CD14-positive monocyte (primary cell): ENCODE results near the gene FBXL17. TPM values are rescaled to one million over a fixed set of nuclear protein-coding genes. Genes with fewer than 3 reads are reported as not detected.

Source experiments
- DNase-seq, 3 donors: peaks; one replicate each; pipeline ENCODE4 v3.0.0-alpha.2; 2011 to 2022
- H2AFZ ChIP-seq: 2 replicates; pipeline ENCODE4 v1.6.0; 2012; ENCODE audit warnings: mild to moderate bottlenecking, low read depth, low read length, inconsistent platforms; ENCODE audit not compliant: insufficient read depth, poor library complexity, severe bottlenecking
- H3K27ac ChIP-seq, 2 donors: 1 replicate in 1 of 2; 2 replicates in 1 of 2; pipeline ENCODE4 v1.5.1; 2012 to 2013; ENCODE audit warnings: low read length in 2 of 2, control low read depth in 1 of 2, inconsistent platforms in 1 of 2, low read depth in 1 of 2, mild to moderate bottlenecking in 1 of 2
- H3K27me3 ChIP-seq, 2 donors: one replicate each; pipeline versions ENCODE4 v1.6.0 to v1.6.1; 2011 to 2013; ENCODE audit warnings: low read length in 2 of 2; ENCODE audit not compliant: control insufficient read depth in 2 of 2, insufficient read depth in 2 of 2
- H3K36me3 ChIP-seq, 2 donors: replicated peaks in 1 of 2; 1 replicate in 1 of 2; 2 replicates in 1 of 2; pipeline versions ENCODE4 v1.5.1 to v1.6.1; 2012 to 2013; ENCODE audit warnings: low read length in 2 of 2, control low read depth in 1 of 2, inconsistent platforms in 1 of 2, mild to moderate bottlenecking in 1 of 2; ENCODE audit not compliant: insufficient read depth in 2 of 2, control insufficient read depth in 1 of 2
- H3K4me1 ChIP-seq, 2 donors: 1 replicate in 1 of 2; 2 replicates in 1 of 2; pipeline versions ENCODE4 v1.5.1 to v1.6.1; 2012 to 2013; ENCODE audit warnings: low read length in 2 of 2, control low read depth in 1 of 2, inconsistent platforms in 1 of 2, mild to moderate bottlenecking in 1 of 2, moderate library complexity in 1 of 2; ENCODE audit not compliant: insufficient read depth in 2 of 2, control insufficient read depth in 1 of 2
- H3K4me2 ChIP-seq: replicated peaks from 2 replicates; pipeline ENCODE3; 2012; ENCODE audit warnings: low read length, moderate library complexity, mild to moderate bottlenecking; ENCODE audit not compliant: poor library complexity, severe bottlenecking; ENCODE audit errors: extremely low read depth
- H3K4me3 ChIP-seq, 3 experiments: fragments of 200-600 bp in 1 of 3; sonication (generic) in 1 of 3; replicated peaks in 1 of 3; 1 replicate in 2 of 3; 2 replicates in 1 of 3; pipeline ENCODE4 v1.5.1; 2011 to 2013; ENCODE audit warnings: low read length in 3 of 3, mild to moderate bottlenecking in 3 of 3, control low read depth in 2 of 3, low read depth in 2 of 3, inconsistent platforms in 1 of 3, moderate library complexity in 1 of 3
- H3K79me2 ChIP-seq: 2 replicates; pipeline ENCODE4 v1.6.0; 2012; ENCODE audit warnings: mild to moderate bottlenecking, control low read depth, inconsistent platforms, low read length, moderate library complexity; ENCODE audit not compliant: insufficient read depth
- H3K9ac ChIP-seq: 2 replicates; pipeline ENCODE4 v1.6.0; 2017; ENCODE audit warnings: low read length, mild to moderate bottlenecking; ENCODE audit not compliant: insufficient read depth, poor library complexity, severe bottlenecking
- H3K9me3 ChIP-seq, 2 donors: replicated peaks in 1 of 2; 1 replicate in 1 of 2; 2 replicates in 1 of 2; pipeline versions ENCODE4 v1.5.1 to v1.6.1; 2012 to 2013; ENCODE audit warnings: low read length in 2 of 2, control low read depth in 1 of 2; ENCODE audit not compliant: control insufficient read depth in 1 of 2, insufficient read depth in 1 of 2
- H4K20me1 ChIP-seq: 2 replicates; pipeline ENCODE4 v1.6.0; 2012; ENCODE audit warnings: mild to moderate bottlenecking, low read length, control low read depth, moderate library complexity; ENCODE audit not compliant: insufficient read depth
- H3K27ac Mint-ChIP-seq, 7 donors: one replicate each; pipeline ENCODE4 v1.8.0; 2020; ENCODE audit warnings: mild to moderate bottlenecking in 7 of 7, mixed read lengths in 7 of 7, moderate library complexity in 6 of 7, inconsistent platforms in 2 of 7
- H3K27me3 Mint-ChIP-seq, 3 donors: one replicate each; pipeline ENCODE4 v1.8.0; 2021 to 2022; ENCODE audit warnings: low read depth in 3 of 3, mild to moderate bottlenecking in 3 of 3, mixed read lengths in 3 of 3, moderate library complexity in 3 of 3, inconsistent platforms in 1 of 3
- H3K36me3 Mint-ChIP-seq, 2 donors: one replicate each; pipeline ENCODE4 v1.8.0; 2020; ENCODE audit warnings: mixed read lengths in 2 of 2, inconsistent platforms in 1 of 2, mild to moderate bottlenecking in 1 of 2
- H3K4me1 Mint-ChIP-seq: one replicate; pipeline ENCODE4 v1.8.0; 2020; ENCODE audit warnings: mild to moderate bottlenecking, mixed read lengths
- H3K4me3 Mint-ChIP-seq, 2 donors: one replicate each; pipeline ENCODE4 v1.8.0; 2020; ENCODE audit warnings: mild to moderate bottlenecking in 2 of 2, mixed read lengths in 2 of 2, moderate library complexity in 1 of 2
- H3K9me3 Mint-ChIP-seq, 7 donors: one replicate each; pipeline ENCODE4 v1.8.0; 2020 to 2022; ENCODE audit warnings: mixed read lengths in 7 of 7, mild to moderate bottlenecking in 6 of 7, moderate library complexity in 6 of 7, inconsistent platforms in 2 of 7
- CTCF ChIP-seq: fragments of 200-600 bp; IDR thresholded peaks from one replicate; pipeline ENCODE4 v1.8.0; 2022; ENCODE audit warnings: antibody characterized with exemption, mild to moderate bottlenecking
- WGBS: methylation state at CpG from one replicate; pipeline ENCODE4 v1.1.5; 2013; ENCODE audit warnings: missing lambda C conversion rate; ENCODE audit not compliant: insufficient coverage; 5-methylcytosine and 5-hydroxymethylcytosine counted together
- intact Hi-C, 2 donors: fragments of 100-400 bp; cut with micrococcal nuclease; formaldehyde crosslinking; loops; one replicate each; pipeline versions ENCODE4 v1.15.0 to v1.15.1; 2023
- polyA plus RNA-seq, 3 donors: library from polyadenylated mRNA; depleted of rRNA in 1 of 3; unstranded in 2 of 3; stranded (reverse) in 1 of 3; fragments of 300-500 nt in 2 of 3; fragments of >200 nt in 1 of 3; fragmentation: Illumina TruSeq in 2 of 3; gene quantifications; 1 replicate in 2 of 3; 2 replicates in 1 of 3; pipeline ENCODE4 v1.2.3, GENCODE V29; 2012 to 2021

Gene FBXL17
- polyA plus RNA-seq, 3 donors, result 1.5 to 6.6 (median 2.0) TPM

- whole genome bisulfite sequencing, result no CpG with 5 or more reads among the region's 2 CpGs
- Mint-ChIP-seq H3K36me3 (no peaks in the 10 kb centered on the region), H3K9me3 (peaks cover 2 to 14% (median 2%) of the 10 kb centered on the region in 7 donors), H3K27me3 (no peaks in the 10 kb centered on the region), H3K4me1 (no peaks in the 10 kb centered on the region), H3K4me3 (no peak overlapping the region), H3K27ac (no peak overlapping the region)
- H3K9ac ChIP-seq, result no peak overlapping the region
- DNase-seq, result no peak
- intact Hi-C loops, result no loop called here
- H3K4me3 ChIP-seq, result no peak overlapping the region
- H3K9me3 ChIP-seq, result no peaks in the 10 kb centered on the region
- no peaks in the 10 kb centered on the region for H3K36me3 ChIP-seq
- no peak overlapping the region for H2AFZ ChIP-seq
- no peak for TF ChIP-seq CTCF
- no peaks in the 10 kb centered on the region for H4K20me1 ChIP-seq
- H3K4me2 ChIP-seq, result no peak overlapping the region
- H3K27ac ChIP-seq, result no peak overlapping the region
- H3K79me2 ChIP-seq, result no peaks in the 10 kb centered on the region
- H3K4me1 ChIP-seq, result no peaks in the 10 kb centered on the region
- H3K27me3 ChIP-seq, result no peaks in the 10 kb centered on the region
Observed at GRCh38 chr5:108074626-108075025, 307.3 kb downstream of the FBXL17 start.

- no peak for TF ChIP-seq CTCF
Observed at GRCh38 chr5:108064302-108064701, 317.6 kb downstream of the FBXL17 start.

More at GRCh38 chr5:108064302-108064701, 317.6 kb downstream of the FBXL17 start:
- Histone ChIP-seq H3K36me3 (no peaks in the 10 kb centered on the region), H3K4me1 (no peaks in the 10 kb centered on the region), H3K9ac (no peak overlapping the region), H3K4me2 (no peak overlapping the region), H3K27me3 (no peaks in the 10 kb centered on the region), H3K27ac (no peak overlapping the region), H3K9me3 (no peaks in the 10 kb centered on the region), H3K79me2 (no peaks in the 10 kb centered on the region), H3K4me3 (no peak overlapping the region), H2AFZ (no peak overlapping the region), H4K20me1 (no peaks in the 10 kb centered on the region)
- Mint-ChIP-seq H3K9me3 (no peaks in the 10 kb centered on the region), H3K27ac (no peak overlapping the region), H3K36me3 (no peaks in the 10 kb centered on the region), H3K4me1 (peaks cover 4% of the 10 kb centered on the region), H3K27me3 (peaks cover 0 to 2% (median 0%) of the 10 kb centered on the region in 3 donors), H3K4me3 (no peak overlapping the region)
- DNase-seq, result no peak
- intact Hi-C loops, result no loop called here
